Duodenal mucosa (tissue), 2 donors: ENCODE data around the gene HEATR9.

ENCODE experiments used
- H3K27ac ChIP-seq: one replicate; pipeline ENCODE4 v1.7.0; 2013; ENCODE audit warnings: low read depth, low read length
- H3K27me3 ChIP-seq, 2 donors: one replicate each; pipeline ENCODE4 v1.7.0; 2013; ENCODE audit warnings: low read length in 2 of 2, control low read depth in 1 of 2; ENCODE audit not compliant: insufficient read depth in 2 of 2, control insufficient read depth in 1 of 2
- H3K36me3 ChIP-seq, 2 donors: one replicate each; pipeline ENCODE4 v1.7.0; 2013; ENCODE audit warnings: low read length in 2 of 2, control low read depth in 1 of 2; ENCODE audit not compliant: insufficient read depth in 2 of 2, control insufficient read depth in 1 of 2
- H3K4me1 ChIP-seq, 2 donors: one replicate each; pipeline ENCODE4 v1.7.0; 2013; ENCODE audit warnings: low read length in 2 of 2, control low read depth in 1 of 2; ENCODE audit not compliant: insufficient read depth in 2 of 2, control insufficient read depth in 1 of 2
- H3K4me3 ChIP-seq, 2 donors: one replicate each; pipeline ENCODE4 v1.7.0; 2013; ENCODE audit warnings: low read length in 2 of 2, low read depth in 1 of 2
- H3K9ac ChIP-seq, 2 donors: one replicate each; pipeline ENCODE4 v1.7.0; 2013; ENCODE audit warnings: low read length in 2 of 2, low read depth in 1 of 2
- H3K9me3 ChIP-seq, 2 donors: one replicate each; pipeline ENCODE4 v1.7.0; 2013; ENCODE audit warnings: low read length in 2 of 2, control low read depth in 1 of 2; ENCODE audit not compliant: control insufficient read depth in 1 of 2

The HEATR9 gene

GRCh38 chr17:35893751-35894150, 25.1 kb upstream of the HEATR9 start:
- Histone ChIP-seq H3K36me3 (no peaks in the 10 kb centered on the region), H3K27ac (no peak overlapping the region), H3K4me3 (no peak overlapping the region), H3K4me1 (peaks cover 0 to 20% of the 10 kb centered on the region in 2 donors), H3K27me3 (no peaks in the 10 kb centered on the region), H3K9me3 (no peaks in the 10 kb centered on the region), H3K9ac (no peak overlapping the region)

DNA sequence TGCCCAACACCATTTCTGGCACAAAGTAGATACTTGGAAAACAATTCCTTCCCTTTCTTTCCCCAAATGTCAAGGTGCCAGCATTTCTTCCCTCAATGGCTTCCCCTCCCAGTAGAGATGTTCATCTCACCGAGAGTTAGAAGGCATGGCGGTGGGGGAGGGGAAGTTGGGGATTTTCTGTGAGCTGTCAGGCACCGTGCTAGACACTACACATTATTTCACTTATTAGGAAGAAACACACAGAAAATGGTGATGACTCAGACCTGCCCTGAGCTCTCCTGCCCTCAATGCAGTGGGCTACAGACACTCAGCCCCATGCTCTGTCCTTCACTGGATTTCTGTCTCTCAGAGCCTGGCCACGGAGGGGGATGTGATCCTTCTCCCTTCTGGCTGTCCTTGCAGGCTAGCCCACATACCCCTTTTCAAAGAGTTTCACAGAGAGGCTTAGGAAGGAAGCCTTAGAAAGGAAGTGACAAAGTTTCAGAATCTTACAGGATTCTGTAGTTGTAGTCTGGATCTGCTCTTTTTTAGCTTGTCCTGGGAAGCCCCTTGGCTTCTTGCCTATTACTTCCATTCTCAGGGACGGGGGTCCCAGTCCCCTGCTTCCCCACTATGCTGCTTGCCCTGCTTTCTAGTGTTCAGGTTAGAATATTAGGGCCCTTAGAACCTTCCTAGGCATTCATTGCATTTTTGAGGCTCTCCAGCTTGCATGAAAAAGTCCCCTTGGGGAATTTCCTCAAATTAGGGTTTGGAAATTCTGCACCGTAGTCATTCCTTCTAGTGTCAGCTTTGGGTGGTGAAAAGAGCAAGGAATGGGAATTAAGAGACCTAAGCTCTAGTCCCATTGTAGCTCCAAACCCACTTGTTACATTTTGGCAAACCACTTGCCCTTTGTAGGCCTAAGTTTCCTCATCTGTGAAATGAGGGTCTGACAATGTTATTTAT, 23.7 kb upstream of the HEATR9 start:
- H3K4me3 ChIP-seq: no peak overlapping the region
- H3K27me3 ChIP-seq: no peaks in the 10 kb centered on the region
- no peaks in the 10 kb centered on the region for H3K36me3 ChIP-seq
- H3K4me1 ChIP-seq: peaks cover 0 to 15% of the 10 kb centered on the region in 2 donors
- H3K9ac ChIP-seq: no peak overlapping the region
- no peaks in the 10 kb centered on the region for H3K9me3 ChIP-seq
- no peak overlapping the region for H3K27ac ChIP-seq

GRCh38 chr17:35891269-35891668, 22.6 kb upstream of the HEATR9 start:
- Histone ChIP-seq H3K4me1 (peaks cover 0 to 15% of the 10 kb centered on the region in 2 donors), H3K36me3 (no peaks in the 10 kb centered on the region), H3K27ac (peak overlapping the region; percentile 26), H3K9ac (no peak overlapping the region), H3K4me3 (no peak overlapping the region), H3K9me3 (no peaks in the 10 kb centered on the region), H3K27me3 (no peaks in the 10 kb centered on the region)

DNA sequence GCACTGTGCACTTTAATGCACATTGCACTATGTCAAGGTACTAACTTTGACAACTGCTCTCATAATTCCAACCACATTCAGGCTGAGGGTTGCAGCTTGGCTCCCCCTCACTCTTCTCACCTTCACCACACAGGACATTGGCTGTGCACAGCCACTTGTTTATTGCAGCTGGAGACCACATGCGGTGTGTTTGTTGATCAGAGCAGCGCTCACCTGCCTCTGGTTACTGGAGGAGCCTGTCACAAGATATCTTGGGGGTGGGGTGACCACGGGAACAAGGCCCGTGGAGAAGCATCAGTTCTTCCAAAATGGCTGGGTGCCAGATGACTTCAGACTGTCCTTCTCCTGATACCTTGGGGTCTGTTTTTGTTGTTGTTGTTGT, 22.1 kb upstream of the HEATR9 start:
- no peak overlapping the region for H3K4me3 ChIP-seq
- H3K36me3 ChIP-seq: no peaks in the 10 kb centered on the region
- H3K27ac ChIP-seq: no peak overlapping the region
- H3K9ac ChIP-seq: no peak overlapping the region
- H3K27me3 ChIP-seq: no peaks in the 10 kb centered on the region
- H3K4me1 ChIP-seq: peaks cover 0 to 13% of the 10 kb centered on the region in 2 donors
- H3K9me3 ChIP-seq: no peaks in the 10 kb centered on the region

GRCh38 chr17:35889818-35890773, 21.4 kb upstream of the HEATR9 start:
- Histone ChIP-seq H3K27me3 (no peaks in the 10 kb centered on the region), H3K4me3 (no peak overlapping the region), H3K4me1 (peaks cover 0 to 7% of the 10 kb centered on the region in 2 donors), H3K36me3 (no peaks in the 10 kb centered on the region), H3K9ac (no peak overlapping the region), H3K9me3 (no peaks in the 10 kb centered on the region), H3K27ac (no peak overlapping the region)

DNA sequence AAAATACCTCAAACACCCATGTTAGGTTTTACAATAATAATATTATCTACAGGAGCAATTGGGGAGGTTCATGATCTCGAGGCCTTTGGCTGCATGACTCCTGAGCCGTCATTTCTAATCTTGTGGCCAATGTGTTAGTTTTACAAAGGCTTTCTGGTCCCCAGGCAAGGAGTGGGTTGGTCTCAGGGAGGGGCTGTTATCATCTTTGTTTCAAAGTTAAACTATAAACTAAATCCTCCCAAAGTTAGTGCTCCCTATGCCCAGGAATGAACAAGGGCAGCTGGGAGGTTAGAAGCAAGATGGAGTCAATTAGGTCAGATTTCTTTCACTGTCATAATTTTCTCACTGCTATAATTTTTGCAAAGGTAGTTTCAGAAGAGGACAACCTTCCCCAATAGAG, 20.6 kb upstream of the HEATR9 start:
- Histone ChIP-seq H3K4me1 (peaks cover 0 to 7% of the 10 kb centered on the region in 2 donors), H3K27me3 (no peaks in the 10 kb centered on the region), H3K9me3 (no peaks in the 10 kb centered on the region), H3K4me3 (no peak overlapping the region), H3K36me3 (no peaks in the 10 kb centered on the region), H3K27ac (no peak overlapping the region), H3K9ac (no peak overlapping the region)

DNA sequence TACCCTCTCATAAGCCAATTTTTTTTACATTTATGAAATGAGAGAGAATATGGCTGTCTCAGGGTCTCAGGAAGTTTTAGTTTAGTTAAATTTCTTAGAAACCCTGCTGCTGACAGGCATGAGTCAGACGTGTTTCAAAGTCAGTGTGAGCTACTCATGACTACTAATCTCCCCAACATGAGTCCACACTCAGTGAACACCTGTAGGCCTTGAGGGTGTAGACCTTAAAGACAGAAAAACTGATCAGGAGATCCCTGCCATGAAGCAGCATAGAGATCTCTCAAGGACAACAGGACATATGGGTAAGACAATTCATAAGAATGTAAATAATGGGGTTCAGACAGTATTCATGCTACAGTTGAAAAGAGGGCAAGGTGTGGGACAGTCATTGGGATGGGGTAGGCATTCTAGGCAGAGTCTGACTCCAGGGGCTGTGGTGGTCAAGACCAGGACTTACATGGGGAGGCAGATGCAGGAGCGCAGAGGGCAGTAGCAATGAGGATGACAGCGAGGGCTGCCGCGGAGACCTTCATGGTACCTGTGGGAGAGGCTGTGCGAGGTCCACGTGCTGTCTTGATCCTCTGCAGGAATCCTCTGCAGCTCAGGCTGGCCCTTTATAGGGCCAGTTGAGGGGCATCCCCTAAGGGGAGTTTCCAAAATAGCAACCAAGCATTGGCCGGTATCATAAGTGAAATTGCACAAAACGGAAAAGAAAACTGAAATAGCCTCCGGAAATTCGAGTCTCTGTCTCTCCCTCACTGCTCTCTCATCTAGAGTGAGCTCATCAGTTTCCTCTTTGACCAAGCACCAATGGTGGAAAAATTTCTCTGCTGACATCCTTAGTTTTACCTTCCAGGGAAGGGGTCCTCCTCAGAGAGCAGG, 11.3 kb upstream of the HEATR9 start, which contains the start of gene CCL5:
CCL5 (minus strand) TSS at position 588 of the 882 bp plus-strand sequence.
- Histone ChIP-seq H3K4me3 (peak within 1 kb of the TSS; percentile 27 to 64), H3K36me3 (no peaks in the 10 kb centered on the region), H3K4me1 (peaks cover 0 to 8% of the 10 kb centered on the region in 2 donors), H3K9me3 (no peaks in the 10 kb centered on the region), H3K9ac (peak within 1 kb of the TSS; percentile 2 to 42), H3K27ac (no peak within 1 kb of the TSS), H3K27me3 (no peaks in the 10 kb centered on the region)

DNA sequence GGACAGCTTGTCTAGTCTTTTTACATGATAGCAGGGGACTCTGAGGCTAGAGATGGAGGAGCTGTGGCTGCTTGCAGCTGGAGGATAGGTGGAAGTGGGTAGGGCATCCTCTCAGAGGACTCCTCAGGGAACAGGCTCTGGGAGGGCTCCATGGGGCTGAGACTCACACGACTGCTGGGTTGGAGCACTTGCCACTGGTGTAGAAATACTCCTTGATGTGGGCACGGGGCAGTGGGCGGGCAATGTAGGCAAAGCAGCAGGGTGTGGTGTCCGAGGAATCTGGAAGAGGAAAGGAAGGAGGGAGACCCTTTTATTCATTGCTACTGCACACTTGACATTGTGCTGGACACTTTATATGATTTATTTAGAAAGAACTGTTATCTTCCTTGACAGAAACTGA, 9.7 kb upstream of the HEATR9 start:
- Histone ChIP-seq H3K9me3 (no peaks in the 10 kb centered on the region), H3K27me3 (no peaks in the 10 kb centered on the region), H3K27ac (no peak overlapping the region), H3K36me3 (no peaks in the 10 kb centered on the region), H3K4me3 (peak overlapping the region in 1 of 2 donors; percentile 42), H3K9ac (peak overlapping the region in 1 of 2 donors; percentile 10), H3K4me1 (peaks cover 0 to 8% of the 10 kb centered on the region in 2 donors)

DNA sequence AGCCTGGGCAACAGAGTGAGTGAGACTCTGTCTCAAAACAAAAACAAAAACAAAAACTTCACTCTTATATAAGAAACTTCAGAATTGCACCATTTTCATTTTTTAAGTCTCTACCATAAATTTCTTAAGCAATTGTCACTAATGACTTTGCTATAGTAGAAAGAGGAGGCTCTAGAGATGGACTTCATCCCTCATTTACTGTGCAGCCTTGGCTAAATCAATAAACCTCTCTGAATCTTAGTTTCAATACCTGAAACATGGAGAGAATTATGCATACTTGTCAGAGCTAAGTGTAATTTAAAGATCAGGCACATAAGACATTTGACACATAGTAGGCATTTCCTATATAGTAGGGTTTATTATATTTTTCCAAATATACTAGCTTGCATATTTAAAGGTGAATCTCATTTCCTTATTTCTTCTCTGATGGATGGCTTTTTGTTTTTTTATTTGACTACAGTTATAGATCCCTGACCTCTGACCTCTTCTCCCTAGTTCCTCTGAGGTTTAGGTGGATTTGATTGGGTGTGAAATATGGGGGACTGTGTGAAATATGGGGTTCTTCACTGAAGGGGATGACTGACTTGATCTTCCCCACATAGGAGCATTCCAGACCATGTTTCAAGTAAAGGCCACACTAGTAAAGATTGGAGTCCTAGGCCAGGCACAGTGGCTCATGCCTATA, 8.8 kb upstream of the HEATR9 start:
- no peak overlapping the region for H3K27ac ChIP-seq
- no peaks in the 10 kb centered on the region for H3K36me3 ChIP-seq
- no peak overlapping the region for H3K4me3 ChIP-seq
- H3K9ac ChIP-seq: no peak overlapping the region
- no peaks in the 10 kb centered on the region for H3K9me3 ChIP-seq
- peaks cover 0 to 8% of the 10 kb centered on the region in 2 donors for H3K4me1 ChIP-seq
- H3K27me3 ChIP-seq: no peaks in the 10 kb centered on the region
